Loucy (cell line): ENCODE results near the gene MCAM.

Experiments
- EZH2phosphoT487 ChIP-seq: fragments of 200-600 bp; IDR thresholded peaks from 2 replicates; pipeline ENCODE4 v1.6.1; 2018; ENCODE audit warnings: antibody characterized with exemption, mild to moderate bottlenecking, moderate library complexity, borderline replicate concordance
- TF ChIP-seq, protein P1 (sequence below): fragments of 200-600 bp; sonication (generic); conservative IDR thresholded peaks from 2 replicates; pipeline ENCODE4 v1.5.1; 2014; ENCODE audit warnings: mild to moderate bottlenecking, antibody characterized with exemption, low read length

DNA sequence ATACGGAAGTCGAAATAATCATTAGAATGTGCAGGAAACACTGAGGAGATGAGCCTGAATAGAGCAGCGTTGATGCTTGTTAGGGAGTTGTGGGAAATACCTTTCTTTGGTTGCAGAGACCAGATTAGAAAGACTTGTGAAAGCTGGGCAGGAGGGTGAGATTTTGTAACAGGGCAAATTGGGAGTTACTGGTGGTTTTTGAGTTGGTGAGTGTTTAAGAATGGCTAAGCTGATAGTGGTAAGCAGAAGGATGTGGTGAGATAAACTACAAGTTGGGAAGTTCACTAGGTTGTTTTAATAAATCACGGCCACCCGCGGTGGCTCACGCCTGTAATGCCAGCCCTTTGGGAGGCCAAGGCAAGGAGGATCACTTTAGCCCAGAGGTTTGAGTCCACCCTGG, 34.4 kb downstream of the MCAM start:
- TF ChIP-seq, protein P1, sequence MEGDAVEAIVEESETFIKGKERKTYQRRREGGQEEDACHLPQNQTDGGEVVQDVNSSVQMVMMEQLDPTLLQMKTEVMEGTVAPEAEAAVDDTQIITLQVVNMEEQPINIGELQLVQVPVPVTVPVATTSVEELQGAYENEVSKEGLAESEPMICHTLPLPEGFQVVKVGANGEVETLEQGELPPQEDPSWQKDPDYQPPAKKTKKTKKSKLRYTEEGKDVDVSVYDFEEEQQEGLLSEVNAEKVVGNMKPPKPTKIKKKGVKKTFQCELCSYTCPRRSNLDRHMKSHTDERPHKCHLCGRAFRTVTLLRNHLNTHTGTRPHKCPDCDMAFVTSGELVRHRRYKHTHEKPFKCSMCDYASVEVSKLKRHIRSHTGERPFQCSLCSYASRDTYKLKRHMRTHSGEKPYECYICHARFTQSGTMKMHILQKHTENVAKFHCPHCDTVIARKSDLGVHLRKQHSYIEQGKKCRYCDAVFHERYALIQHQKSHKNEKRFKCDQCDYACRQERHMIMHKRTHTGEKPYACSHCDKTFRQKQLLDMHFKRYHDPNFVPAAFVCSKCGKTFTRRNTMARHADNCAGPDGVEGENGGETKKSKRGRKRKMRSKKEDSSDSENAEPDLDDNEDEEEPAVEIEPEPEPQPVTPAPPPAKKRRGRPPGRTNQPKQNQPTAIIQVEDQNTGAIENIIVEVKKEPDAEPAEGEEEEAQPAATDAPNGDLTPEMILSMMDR: no peak
- no peak for TF ChIP-seq EZH2phosphoT487
